Measurements from ENCODE around the gene CLCA4. TPM values are rescaled to one million over a fixed set of nuclear protein-coding genes. Genes with fewer than 3 reads are reported as not detected.

Gene CLCA4
- total and polyA plus RNA-seq, 10 donors, result 0.03 to 0.22 (median 0.09) TPM; not detected in 6

DNA sequence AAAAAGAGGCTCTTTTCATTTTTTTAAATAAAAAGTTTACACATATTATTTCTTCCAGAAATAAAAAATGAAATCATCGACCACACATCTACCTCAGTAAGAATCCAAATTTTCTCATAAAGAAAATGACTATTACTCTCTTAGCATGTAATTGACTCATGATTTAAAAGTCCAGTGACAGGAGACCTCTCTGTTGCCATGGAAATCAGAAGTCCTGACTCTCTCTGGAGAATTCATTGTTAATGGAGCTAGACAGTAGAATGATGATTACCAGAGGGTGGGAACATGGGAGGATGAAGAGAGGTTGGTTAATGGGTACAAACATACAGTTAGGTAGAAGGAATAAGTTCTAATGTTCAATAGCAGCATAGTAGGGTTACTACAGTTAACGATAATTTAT lies 5.0 kb upstream of the CLCA4 start:
- intact Hi-C loops (cut with DNase I; ENCODE audit: low total_unique reads), result no loop called here
- WGBS, 5 donors, result 90 to 96% (median 92%) methylated on average over 2 of the region's 2 CpGs
- TF ChIP-seq POLR2A (IDR thresholded peaks at IDR 0.05) (no peak), POLR2AphosphoS5 (IDR thresholded peaks at IDR 0.05) (no peak)
- TF ChIP-seq, protein P1, sequence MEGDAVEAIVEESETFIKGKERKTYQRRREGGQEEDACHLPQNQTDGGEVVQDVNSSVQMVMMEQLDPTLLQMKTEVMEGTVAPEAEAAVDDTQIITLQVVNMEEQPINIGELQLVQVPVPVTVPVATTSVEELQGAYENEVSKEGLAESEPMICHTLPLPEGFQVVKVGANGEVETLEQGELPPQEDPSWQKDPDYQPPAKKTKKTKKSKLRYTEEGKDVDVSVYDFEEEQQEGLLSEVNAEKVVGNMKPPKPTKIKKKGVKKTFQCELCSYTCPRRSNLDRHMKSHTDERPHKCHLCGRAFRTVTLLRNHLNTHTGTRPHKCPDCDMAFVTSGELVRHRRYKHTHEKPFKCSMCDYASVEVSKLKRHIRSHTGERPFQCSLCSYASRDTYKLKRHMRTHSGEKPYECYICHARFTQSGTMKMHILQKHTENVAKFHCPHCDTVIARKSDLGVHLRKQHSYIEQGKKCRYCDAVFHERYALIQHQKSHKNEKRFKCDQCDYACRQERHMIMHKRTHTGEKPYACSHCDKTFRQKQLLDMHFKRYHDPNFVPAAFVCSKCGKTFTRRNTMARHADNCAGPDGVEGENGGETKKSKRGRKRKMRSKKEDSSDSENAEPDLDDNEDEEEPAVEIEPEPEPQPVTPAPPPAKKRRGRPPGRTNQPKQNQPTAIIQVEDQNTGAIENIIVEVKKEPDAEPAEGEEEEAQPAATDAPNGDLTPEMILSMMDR (IDR thresholded peaks at IDR 0.05 in 8 of 11, conservative IDR thresholded peaks at IDR 0.05 in 3 of 11), result no peak

DNA sequence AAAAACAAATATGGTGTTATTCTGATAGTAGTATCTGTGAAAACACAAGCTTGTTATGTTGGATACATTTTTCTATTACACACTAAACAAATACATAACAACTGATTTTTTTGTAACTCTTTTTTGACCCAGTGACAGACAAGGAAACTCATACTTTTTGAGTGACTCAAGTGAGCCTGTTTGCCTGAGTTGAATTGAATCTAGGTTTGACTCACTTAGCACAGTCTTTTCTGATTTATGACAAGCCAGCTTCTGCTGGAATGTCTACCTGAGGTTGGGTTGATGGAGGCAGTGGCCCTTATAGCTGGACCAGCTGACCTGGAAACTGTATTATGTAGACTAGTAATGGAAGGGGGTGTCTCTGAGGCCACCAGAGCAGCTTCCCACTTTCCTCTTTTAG lies 4.2 kb upstream of the CLCA4 start:
- intact Hi-C loops (cut with DNase I; ENCODE audit: low total_unique reads), result no loop called here
- Histone ChIP-seq H3K27ac (no peak overlapping the region), H3K36me3 (no peaks in the 10 kb centered on the region), H3K9me3 (peaks cover 0 to 6% (median 0%) of the 10 kb centered on the region in 8 donors), H3K4me3 (no peak overlapping the region), H3K27me3 (replicated peaks in 1 of 7) (peaks cover 0 to 12% (median 0%) of the 10 kb centered on the region in 7 donors), H3K4me1 (no peaks in the 10 kb centered on the region)
- TF ChIP-seq POLR2AphosphoS5 (IDR thresholded peaks at IDR 0.05) (no peak), POLR2A (IDR thresholded peaks at IDR 0.05) (no peak)
- TF ChIP-seq, protein P1 (IDR thresholded peaks at IDR 0.05 in 8 of 11, conservative IDR thresholded peaks at IDR 0.05 in 3 of 11), result no peak
- no peak for DNase-seq

More for the DNA sequence above, 5.0 kb upstream of the CLCA4 start:
- H3K9me3 ChIP-seq, result peaks cover 0 to 6% (median 0%) of the 10 kb centered on the region in 8 donors
- no peak for DNase-seq
- no peak overlapping the region for H3K4me3 ChIP-seq
- H3K36me3 ChIP-seq, result no peaks in the 10 kb centered on the region
- no peaks in the 10 kb centered on the region for H3K4me1 ChIP-seq
- H3K27me3 ChIP-seq (replicated peaks in 1 of 7), result peaks cover 0 to 12% (median 0%) of the 10 kb centered on the region in 7 donors
- H3K27ac ChIP-seq, result no peak overlapping the region

DNA sequence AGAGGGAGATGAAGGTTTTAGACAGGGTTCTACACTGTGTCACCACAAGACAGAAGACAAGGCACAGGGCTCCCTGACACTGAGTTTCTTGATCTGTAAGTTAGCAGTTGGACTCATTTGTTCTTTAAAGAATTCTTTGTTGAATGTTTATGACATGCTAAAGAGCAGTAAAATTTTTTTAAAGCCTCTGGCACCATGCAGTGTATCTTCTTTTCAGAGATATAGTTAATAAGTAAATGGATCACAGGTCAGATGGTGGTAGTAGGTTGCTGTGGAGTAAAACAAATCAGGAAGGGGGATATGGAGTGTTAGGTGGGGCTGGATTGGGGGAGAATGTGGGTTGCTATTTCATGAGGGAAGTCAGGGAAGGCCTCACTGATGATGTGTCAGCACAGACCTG lies 2.0 kb downstream of the CLCA4 start:
- intact Hi-C loops (cut with DNase I; ENCODE audit: low total_unique reads), result no loop called here
- Histone ChIP-seq H3K4me1 (no peaks in the 10 kb centered on the region), H3K36me3 (no peaks in the 10 kb centered on the region), H3K9me3 (peaks cover 0 to 16% (median 0%) of the 10 kb centered on the region in 8 donors), H3K27me3 (replicated peaks in 1 of 7) (no peaks in the 10 kb centered on the region), H3K27ac (no peak overlapping the region), H3K4me3 (no peak overlapping the region)
- TF ChIP-seq POLR2AphosphoS5 (IDR thresholded peaks at IDR 0.05), result no peak
- no peak for TF ChIP-seq POLR2A (IDR thresholded peaks at IDR 0.05)
- TF ChIP-seq, protein P1 (IDR thresholded peaks at IDR 0.05 in 8 of 11, conservative IDR thresholded peaks at IDR 0.05 in 3 of 11), result no peak
- no peak for DNase-seq

DNA sequence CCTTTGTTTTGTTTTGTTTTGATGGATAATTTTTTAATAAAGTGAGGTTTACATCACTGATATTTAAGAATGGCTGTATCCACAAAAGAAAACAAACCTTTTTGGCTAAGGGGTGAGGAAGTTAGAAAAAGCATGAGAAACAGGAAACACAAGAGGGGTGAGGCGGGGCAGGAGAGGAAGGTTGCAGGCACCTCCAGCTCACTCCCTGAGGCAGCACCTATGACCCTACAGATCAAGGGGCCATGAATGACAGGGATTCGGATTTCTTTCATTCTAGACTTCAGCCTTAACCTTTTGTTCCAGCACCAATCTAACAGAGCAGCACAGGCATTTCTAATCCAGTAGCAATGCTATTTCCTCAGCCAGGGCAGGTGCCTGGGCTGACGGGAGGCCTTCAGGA lies 4.4 kb downstream of the CLCA4 start:
- H3K4me1 ChIP-seq, result no peaks in the 10 kb centered on the region
- no peak overlapping the region for H3K4me3 ChIP-seq
- WGBS, 5 donors, result 66 to 77% (median 74%) methylated on average over 3 of the region's 3 CpGs
- H3K27ac ChIP-seq, result no peak overlapping the region
- intact Hi-C loops (cut with DNase I; ENCODE audit: low total_unique reads), result no loop called here
- no peak for DNase-seq
- no peaks in the 10 kb centered on the region for H3K27me3 ChIP-seq (replicated peaks in 1 of 7)
- H3K9me3 ChIP-seq, result peaks cover 0 to 10% (median 0%) of the 10 kb centered on the region in 8 donors
- TF ChIP-seq POLR2A (IDR thresholded peaks at IDR 0.05) (no peak), POLR2AphosphoS5 (IDR thresholded peaks at IDR 0.05) (no peak)
- H3K36me3 ChIP-seq, result no peaks in the 10 kb centered on the region

DNA sequence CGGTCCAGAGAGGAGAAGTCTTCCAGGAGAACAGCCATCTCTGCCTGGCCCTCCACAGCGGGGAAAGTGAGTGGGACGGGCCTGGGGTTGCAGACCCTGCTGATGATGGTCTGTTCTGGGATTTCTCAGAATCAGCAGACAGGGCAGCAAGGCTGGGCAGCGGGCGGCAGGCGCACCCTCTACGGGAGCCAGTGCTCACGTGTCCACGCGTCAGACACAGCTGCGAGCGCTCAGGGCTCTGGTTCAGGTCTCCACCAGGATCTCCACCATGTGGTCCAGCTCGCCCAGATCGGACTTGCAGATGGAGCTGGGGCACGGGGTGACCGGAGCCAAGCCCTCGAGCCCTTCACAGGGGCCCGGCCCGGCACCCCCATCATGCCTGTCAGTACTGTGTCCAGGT lies 5.5 kb downstream of the CLCA4 start:
- 93 to 98% (median 95%) methylated on average over 18 to 19 of the region's 19 CpGs for WGBS, 5 donors
- H3K27ac ChIP-seq, result no peak overlapping the region
- no peaks in the 10 kb centered on the region for H3K36me3 ChIP-seq
- DNase-seq, result peak; percentile 69
- TF ChIP-seq POLR2AphosphoS5 (IDR thresholded peaks at IDR 0.05) (no peak), POLR2A (IDR thresholded peaks at IDR 0.05) (no peak)
- H3K9me3 ChIP-seq, result peaks cover 0 to 15% (median 0%) of the 10 kb centered on the region in 8 donors
- no peaks in the 10 kb centered on the region for H3K27me3 ChIP-seq (replicated peaks in 1 of 7)
- H3K4me1 ChIP-seq, result no peaks in the 10 kb centered on the region
- H3K4me3 ChIP-seq, result no peak overlapping the region
- intact Hi-C loops (cut with DNase I; ENCODE audit: low total_unique reads), result no loop called here

Measured in spleen (tissue), 11 donors.